Activated CD4-positive, alpha-beta T cell treated with anti-CD3 and anti-CD28 coated beads, Interleukin-2, amount 50 U/mL, for 16 hours (primary cell): ENCODE results near the gene TTC28.
"Not testable (repeated sequence)": the region's sequence is repeated elsewhere in the genome, so short reads cannot be mapped to it uniquely, and the experiment has no call there.

Experiments used
- DNase-seq: peaks from one replicate; pipeline ENCODE4 v3.0.0-alpha.2; 2020

Gene TTC28

GRCh38 chr22:28172892-28173670 lies 506.6 kb downstream of the TTC28 start:
- no peak for DNase-seq

- no peak for DNase-seq
Measured at GRCh38 chr22:28171712-28172111, 507.9 kb downstream of the TTC28 start.

- no peak for DNase-seq
Measured at GRCh38 chr22:28171115-28171514, 508.5 kb downstream of the TTC28 start.

GRCh38 chr22:28169314-28169713 lies 510.3 kb downstream of the TTC28 start:
- DNase-seq, result not testable (repeated sequence)

GRCh38 chr22:28155808-28156207 lies 523.8 kb downstream of the TTC28 start:
- no peak for DNase-seq

GRCh38 chr22:28154861-28155260 lies 524.8 kb downstream of the TTC28 start:
- no peak for DNase-seq

- no peak for DNase-seq
Measured at GRCh38 chr22:28151151-28151816, 528.4 kb downstream of the TTC28 start.

- DNase-seq, result no peak
Measured at GRCh38 chr22:28148816-28149465, 530.7 kb downstream of the TTC28 start.

GRCh38 chr22:28147401-28147800 lies 532.2 kb downstream of the TTC28 start:
- no peak for DNase-seq

- no peak for DNase-seq
Measured at GRCh38 chr22:28146401-28147314, 533.0 kb downstream of the TTC28 start.

- no peak for DNase-seq
Measured at GRCh38 chr22:28143961-28144745, 535.5 kb downstream of the TTC28 start.

- DNase-seq, result no peak
Measured at GRCh38 chr22:28143241-28143865, 536.3 kb downstream of the TTC28 start.

GRCh38 chr22:28142361-28142961 lies 537.2 kb downstream of the TTC28 start:
- no peak for DNase-seq

- no peak for DNase-seq
Measured at GRCh38 chr22:28141614-28142013, 538.0 kb downstream of the TTC28 start.

- no peak for DNase-seq
Measured at GRCh38 chr22:28139961-28140360, 539.7 kb downstream of the TTC28 start.

- no peak for DNase-seq
Measured at GRCh38 chr22:28139516-28139915, 540.1 kb downstream of the TTC28 start.

GRCh38 chr22:28137036-28137435 lies 542.6 kb downstream of the TTC28 start:
- DNase-seq, result no peak

GRCh38 chr22:28132466-28132865 lies 547.2 kb downstream of the TTC28 start:
- no peak for DNase-seq

GRCh38 chr22:28129319-28129962 lies 550.2 kb downstream of the TTC28 start:
- DNase-seq, result no peak

GRCh38 chr22:28128827-28129226 lies 550.8 kb downstream of the TTC28 start:
- no peak for DNase-seq

GRCh38 chr22:28125799-28126198 lies 553.8 kb downstream of the TTC28 start:
- DNase-seq, result no peak
